Measurements from ENCODE around the gene ZNF580. TPM values are rescaled to one million over a fixed set of nuclear protein-coding genes. Genes with fewer than 3 reads are reported as not detected.

The ZNF580 gene
- total RNA-seq, 1 experiment from 2014 or later = 15.2 TPM

DNA sequence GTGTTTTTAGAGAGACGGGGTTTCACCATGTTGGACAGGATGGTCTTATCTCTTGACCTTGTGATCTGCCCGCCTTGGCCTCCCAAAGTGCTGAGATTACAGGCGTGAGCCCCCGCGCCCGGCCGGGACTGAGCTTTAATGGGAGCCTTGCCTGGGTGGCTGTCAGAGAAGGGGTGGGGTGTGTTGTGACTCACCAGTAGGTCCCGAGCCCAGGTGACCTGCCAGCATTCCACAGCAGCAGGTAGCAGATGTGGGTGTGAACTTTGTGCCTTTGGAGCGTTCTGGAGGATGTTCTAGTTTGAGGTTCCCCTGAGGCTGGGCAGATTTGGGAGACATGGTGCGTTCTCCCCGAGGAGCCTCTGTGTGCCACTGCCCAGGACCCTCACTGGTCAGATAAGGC is 27.2 kb downstream of the ZNF580 start:
- DNase-seq (peak; percentile 40), ATAC-seq (peak; percentile 54)
- Histone ChIP-seq H2AFZ (ENCODE audit: low read length) (no peak overlapping the region), H3K4me1 (ENCODE audit: insufficient read depth, low read length) (no peaks in the 10 kb centered on the region), H3K27ac (ENCODE audit: low read length) (no peak overlapping the region), H3F3A (ENCODE audit: low read length, unreplicated experiment) (peaks cover 7% of the 10 kb centered on the region), H3K4me2 (ENCODE audit: low read length) (no peak overlapping the region), H3K27me3 (ENCODE audit: low read length) (no peaks in the 10 kb centered on the region), H3K4me3 (ENCODE audit: low read length) (no peak overlapping the region), H4K20me1 (ENCODE audit: low read length) (peaks cover 58% of the 10 kb centered on the region), H3K9ac (ENCODE audit: low read length) (no peak overlapping the region), H3K36me3 (ENCODE audit: low read depth, low read length) (peaks cover 69% of the 10 kb centered on the region), H3K9me3 (ENCODE audit: low read length) (no peaks in the 10 kb centered on the region), H3K79me2 (ENCODE audit: low read length) (peaks cover 96% of the 10 kb centered on the region), H3K9me2 (replicated peaks; ENCODE audit: low read length) (no peaks in the 10 kb centered on the region)
- intact Hi-C loops (cut with micrococcal nuclease) = no loop called here
- TF ChIP-seq, protein P1, sequence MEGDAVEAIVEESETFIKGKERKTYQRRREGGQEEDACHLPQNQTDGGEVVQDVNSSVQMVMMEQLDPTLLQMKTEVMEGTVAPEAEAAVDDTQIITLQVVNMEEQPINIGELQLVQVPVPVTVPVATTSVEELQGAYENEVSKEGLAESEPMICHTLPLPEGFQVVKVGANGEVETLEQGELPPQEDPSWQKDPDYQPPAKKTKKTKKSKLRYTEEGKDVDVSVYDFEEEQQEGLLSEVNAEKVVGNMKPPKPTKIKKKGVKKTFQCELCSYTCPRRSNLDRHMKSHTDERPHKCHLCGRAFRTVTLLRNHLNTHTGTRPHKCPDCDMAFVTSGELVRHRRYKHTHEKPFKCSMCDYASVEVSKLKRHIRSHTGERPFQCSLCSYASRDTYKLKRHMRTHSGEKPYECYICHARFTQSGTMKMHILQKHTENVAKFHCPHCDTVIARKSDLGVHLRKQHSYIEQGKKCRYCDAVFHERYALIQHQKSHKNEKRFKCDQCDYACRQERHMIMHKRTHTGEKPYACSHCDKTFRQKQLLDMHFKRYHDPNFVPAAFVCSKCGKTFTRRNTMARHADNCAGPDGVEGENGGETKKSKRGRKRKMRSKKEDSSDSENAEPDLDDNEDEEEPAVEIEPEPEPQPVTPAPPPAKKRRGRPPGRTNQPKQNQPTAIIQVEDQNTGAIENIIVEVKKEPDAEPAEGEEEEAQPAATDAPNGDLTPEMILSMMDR (conservative IDR thresholded peaks at IDR 0.05; ENCODE audit: low read depth, low read length) = no peak
- TF ChIP-seq EZH2phosphoT487 (IDR thresholded peaks at IDR 0.05; ENCODE audit: borderline replicate concordance, low read length) = no peak
- TF ChIP-seq EZH2 (IDR thresholded peaks at IDR 0.05; ENCODE audit: low read length, unreplicated experiment) = no peak
- POLR2A ChIA-PET (ENCODE audit: unreplicated experiment) = no interaction called here
- CTCF ChIA-PET = no interaction called here
- no TSS peak for BruUV-seq (replicated peaks)

DNA sequence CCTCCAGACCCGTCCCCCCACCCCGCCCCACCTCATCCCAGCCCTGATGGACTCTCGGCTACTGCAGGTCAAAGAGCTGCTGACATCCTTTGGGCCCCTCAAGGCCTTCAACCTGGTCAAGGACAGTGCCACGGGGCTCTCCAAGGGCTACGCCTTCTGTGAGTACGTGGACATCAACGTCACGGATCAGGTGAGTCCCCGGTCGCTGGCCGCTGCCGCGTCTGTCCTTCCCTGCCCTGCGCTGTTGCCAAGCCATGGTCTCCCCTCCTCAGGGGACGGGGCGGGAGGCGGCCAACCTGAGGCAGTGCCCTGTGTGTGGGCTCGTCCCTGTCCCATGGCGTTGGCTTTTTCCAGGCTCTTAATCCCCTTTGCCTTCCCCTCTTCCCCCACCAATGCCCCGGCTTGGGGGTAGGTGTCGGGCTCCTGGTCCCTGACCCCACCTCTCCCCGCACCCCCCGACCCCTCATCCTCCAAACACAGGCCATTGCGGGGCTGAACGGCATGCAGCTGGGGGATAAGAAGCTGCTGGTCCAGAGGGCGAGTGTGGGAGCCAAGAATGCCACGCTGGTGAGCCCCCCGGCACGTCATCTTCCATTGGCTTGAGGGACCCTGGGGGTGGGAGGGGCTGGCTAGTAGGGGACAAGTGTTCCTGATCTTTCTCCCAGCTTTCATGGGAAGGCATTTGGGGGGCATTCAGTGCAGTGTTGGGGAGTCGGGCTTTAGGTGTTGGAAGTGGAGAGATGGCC is 28.0 kb downstream of the ZNF580 start:
- Histone ChIP-seq H3F3A (ENCODE audit: low read length, unreplicated experiment) (peaks cover 12% of the 10 kb centered on the region), H3K9ac (ENCODE audit: low read length) (no peak overlapping the region), H3K79me2 (ENCODE audit: low read length) (peaks cover 96% of the 10 kb centered on the region), H4K20me1 (ENCODE audit: low read length) (peaks cover 50% of the 10 kb centered on the region), H3K27ac (ENCODE audit: low read length) (no peak overlapping the region), H3K9me3 (ENCODE audit: low read length) (no peaks in the 10 kb centered on the region), H3K36me3 (ENCODE audit: low read depth, low read length) (peaks cover 64% of the 10 kb centered on the region), H3K9me2 (replicated peaks; ENCODE audit: low read length) (no peaks in the 10 kb centered on the region), H3K4me3 (ENCODE audit: low read length) (no peak overlapping the region), H3K4me1 (ENCODE audit: insufficient read depth, low read length) (no peaks in the 10 kb centered on the region), H3K27me3 (ENCODE audit: low read length) (no peaks in the 10 kb centered on the region), H2AFZ (ENCODE audit: low read length) (no peak overlapping the region), H3K4me2 (ENCODE audit: low read length) (no peak overlapping the region)
- ChIA-PET POLR2A (ENCODE audit: unreplicated experiment) (no interaction called here), CTCF (no interaction called here)
- ATAC-seq (no peak), DNase-seq (no peak)
- TF ChIP-seq EZH2 (IDR thresholded peaks at IDR 0.05; ENCODE audit: low read length, unreplicated experiment) (no peak), EZH2phosphoT487 (IDR thresholded peaks at IDR 0.05; ENCODE audit: borderline replicate concordance, low read length) (no peak)
- TF ChIP-seq, protein P1 (conservative IDR thresholded peaks at IDR 0.05; ENCODE audit: low read depth, low read length) = no peak
- intact Hi-C loops (cut with micrococcal nuclease) = no loop called here
- no TSS peak for BruUV-seq (replicated peaks)
